ENCODE results near the gene MAP3K21. TPM values are rescaled to one million over a fixed set of nuclear protein-coding genes. Genes with fewer than 3 reads are reported as not detected.

MAP3K21 gene
- total and polyA plus RNA-seq, 2 of the 8 experiments (the other 6 are each of a cell fraction or from before 2014, with no cell fraction given), result 21.2 to 21.8 TPM

GRCh38 chr1:233304489-233305102, 22.9 kb upstream of the MAP3K21 start:
- Histone ChIP-seq H3K27ac (ENCODE audit: low read depth, low read length) (no peak overlapping the region), H2BK12ac (ENCODE audit: low read depth, low read length) (no peak overlapping the region), H4K91ac (replicated peaks; ENCODE audit: insufficient read length, low read length) (no peak overlapping the region), H2AFZ (ENCODE audit: low read length) (0 out of 2 replicates have a peak overlapping the region, but pooled peaks have one; percentile 2), H3K79me2 (ENCODE audit: control insufficient read depth in 1 of 2, insufficient read depth in 2 of 2, low read length in 2 of 2) (no peaks in the 10 kb centered on the region), H3K4me2 (ENCODE audit: insufficient read depth in 1 of 2, low read depth in 2 of 2, low read length in 2 of 2) (no peak overlapping the region), H4K5ac (ENCODE audit: insufficient read length, low read depth, low read length) (no peak overlapping the region), H3K56ac (replicated peaks; ENCODE audit: insufficient read length, low read depth, low read length) (no peak overlapping the region), H3K4me1 (replicated peaks in 1 of 4; ENCODE audit: control insufficient read depth in 3 of 4, insufficient read depth in 4 of 4, low read length in 3 of 4) (peaks cover 0 to 3% (median 0%) of the 10 kb centered on the region in 4 experiments; a peak in 1 of 7 replicates), H3K9ac (replicated peaks in 1 of 4; ENCODE audit: extremely low read depth in 1 of 4, low read depth in 3 of 4, low read length in 3 of 4) (no peak overlapping the region), H3K4ac (replicated peaks; ENCODE audit: insufficient read length, low read depth, low read length) (no peak overlapping the region), H2AK5ac (ENCODE audit: low read depth, low read length) (no peak overlapping the region), H3K18ac (ENCODE audit: extremely low read depth, low read length) (no peak overlapping the region), H4K8ac (ENCODE audit: extremely low read depth, insufficient read depth, low read length) (no peak overlapping the region), H3K79me1 (ENCODE audit: low read depth, low read length) (no peaks in the 10 kb centered on the region), H2BK5ac (ENCODE audit: low read depth, low read length) (no peak overlapping the region), H3K4me3 (ENCODE audit: extremely low read depth in 1 of 4, insufficient read depth in 2 of 4, low read depth in 3 of 4, low read length in 4 of 4) (no peak overlapping the region), H3K9me3 (ENCODE audit: insufficient read depth in 2 of 2, low read depth in 1 of 2, low read length in 1 of 2) (0 out of 4 replicates have a peak, but pooled peaks cover 0 to 3% of the 10 kb centered on the region in 2 experiments), H3K23ac (ENCODE audit: insufficient read length) (no peak overlapping the region), H3K36me3 (ENCODE audit: control insufficient read depth in 2 of 4, insufficient read depth in 4 of 4, low read length in 3 of 4) (no peaks in the 10 kb centered on the region), H3K14ac (ENCODE audit: insufficient read length) (no peak overlapping the region), H4K20me1 (replicated peaks in 1 of 2; ENCODE audit: control insufficient read depth in 1 of 2, insufficient read depth in 2 of 2, low read length in 2 of 2) (no peaks in the 10 kb centered on the region), H3K27me3 (replicated peaks in 1 of 4; ENCODE audit: control insufficient read depth in 3 of 4, extremely low read depth in 1 of 4, insufficient read depth in 3 of 4, low read length in 3 of 4) (no peaks in the 10 kb centered on the region), H3K23me2 (ENCODE audit: low read depth, low read length) (no peaks in the 10 kb centered on the region), H2BK20ac (ENCODE audit: low read length) (no peak overlapping the region), H2BK15ac (ENCODE audit: low read length) (no peak overlapping the region), H2BK120ac (replicated peaks; ENCODE audit: low read depth, low read length) (no peak overlapping the region)
- DNase-seq (ENCODE audit: low read depth in 1 of 2, low spot score in 2 of 2) (no peak), FAIRE-seq (peak; percentile 79)
- 0% methylated on average over 1 of the region's 1 CpG; no CpG with 5 or more reads in 1 of the 2 experiments for WGBS, 2 experiments (ENCODE audit: extremely low coverage in 1 of 2, insufficient coverage in 1 of 2, insufficient read length in 1 of 2, insufficient replicate concordance in 2 of 2, low coverage in 1 of 2, low lambda C conversion rate in 2 of 2, missing lambda C conversion rate in 1 of 2)
- POLR2A ChIA-PET (ENCODE audit: partially characterized antibody), result interaction anchor here (1.0 to 1.1 kb wide), 2 partner anchors 9 to 10 kb away, joined by 3 to 5 read pairs; partner anchors contain the start of gene PCNX2
- CTCF ChIA-PET (ENCODE audit: partially characterized antibody), result interaction anchor here (0.6 to 3.8 kb wide), 26 partner anchors 8 to 1005 kb away, joined by 3 to 13 read pairs (median 3); no protein-coding TSS in a partner anchor
- TF ChIP-seq GABPA (IDR thresholded peaks at IDR 0.05; ENCODE audit: borderline replicate concordance, insufficient read depth, low read length) (no peak), TAF1 (IDR thresholded peaks at IDR 0.05; ENCODE audit: low read depth, low read length) (no peak), CTCF (IDR thresholded peaks at IDR 0.05; ENCODE audit: control extremely low read depth in 1 of 3, insufficient read depth in 1 of 3, low read depth in 1 of 3, low read length in 3 of 3) (peak in 2 of 3 experiments; percentile 53 to 75; a peak in 2 of 4 replicates), PHF8 (conservative IDR thresholded peaks at IDR 0.05; ENCODE audit: low read depth, low read length) (no peak), TAF7 (optimal IDR thresholded peaks at IDR 0.05; ENCODE audit: borderline replicate concordance, low read depth, low read length) (no peak), RAD21 (IDR thresholded peaks at IDR 0.05 in 1 of 2, conservative IDR thresholded peaks at IDR 0.05 in 1 of 2; ENCODE audit: low read depth in 2 of 2, low read length in 2 of 2) (peak; percentile 83 to 87), YY1 (IDR thresholded peaks at IDR 0.05; ENCODE audit: low read depth, low read length) (no peak), SP4 (IDR thresholded peaks at IDR 0.05; ENCODE audit: low read length) (no peak), POLR2A (IDR thresholded peaks at IDR 0.05; ENCODE audit: control extremely low read depth in 1 of 2, low read depth in 2 of 2, low read length in 2 of 2) (no peak), CTBP2 (IDR thresholded peaks at IDR 0.05; ENCODE audit: borderline replicate concordance, insufficient read depth, insufficient read length, low read length) (no peak)

Data from H1 (cell line).